DND-41 (cell line): ENCODE results near the gene RAB14.

Experiments used
- ATAC-seq: fragments of 200-7000 bp; cut with Tn5 transposase; 3 replicates; pipeline ENCODE4 v1.9.1; 2021; ENCODE audit warnings: low read depth; ENCODE audit not compliant: insufficient read depth
- DNase-seq: peaks from one replicate; pipeline ENCODE4 v3.0.0-alpha.2; 2020
- H2AFZ ChIP-seq: 2 replicates; pipeline ENCODE4 v1.6.0; 2012; ENCODE audit warnings: low read depth, low read length
- H3K27ac ChIP-seq: 2 replicates; pipeline ENCODE4 v1.5.1; 2012; ENCODE audit warnings: low read length, inconsistent platforms
- H3K27me3 ChIP-seq: fragments of 200-600 bp; sonication (generic); 2 replicates; pipeline ENCODE4 v1.6.0; 2012; ENCODE audit warnings: low read length, mild to moderate bottlenecking, inconsistent platforms; ENCODE audit not compliant: insufficient read depth, poor library complexity
- H3K36me3 ChIP-seq: 2 replicates; pipeline ENCODE4 v1.5.1; 2012; ENCODE audit warnings: low read length, inconsistent platforms; ENCODE audit not compliant: insufficient read depth
- H3K4me1 ChIP-seq: 2 replicates; pipeline ENCODE4 v1.5.1; 2012; ENCODE audit warnings: mild to moderate bottlenecking, low read length; ENCODE audit not compliant: insufficient read depth
- H3K4me2 ChIP-seq: 2 replicates; pipeline ENCODE4 v1.6.0; 2012; ENCODE audit warnings: mild to moderate bottlenecking, moderate library complexity, low read length, inconsistent platforms; ENCODE audit not compliant: insufficient read depth
- H3K4me3 ChIP-seq, 2 experiments: fragments of 200-600 bp in 1 of 2; shearing (Covaris generic) in 1 of 2; 2 replicates each; pipeline ENCODE4 v1.5.1; 2012 to 2016; ENCODE audit warnings: inconsistent platforms in 2 of 2, low read length in 2 of 2, mild to moderate bottlenecking in 2 of 2, low read depth in 1 of 2, moderate library complexity in 1 of 2
- H3K79me2 ChIP-seq: 2 replicates; pipeline ENCODE4 v1.6.0; 2012; ENCODE audit warnings: low read length, inconsistent platforms; ENCODE audit not compliant: insufficient read depth
- H3K9ac ChIP-seq: 2 replicates; pipeline ENCODE4 v1.6.0; 2012; ENCODE audit warnings: low read depth, mild to moderate bottlenecking, inconsistent platforms, low read length, moderate library complexity
- H3K9me3 ChIP-seq: 2 replicates; pipeline ENCODE4 v1.5.1; 2012; ENCODE audit warnings: low read length, moderate library complexity, mild to moderate bottlenecking, inconsistent platforms; ENCODE audit not compliant: insufficient read depth, severe bottlenecking
- H4K20me1 ChIP-seq: 2 replicates; pipeline ENCODE4 v1.6.0; 2012; ENCODE audit warnings: low read length; ENCODE audit not compliant: insufficient read depth
- EZH2 ChIP-seq: IDR thresholded peaks from 3 replicates; pipeline ENCODE4 v1.6.1; 2012; ENCODE audit warnings: borderline replicate concordance, low read depth, mild to moderate bottlenecking, moderate library complexity, low read length, inconsistent platforms; ENCODE audit not compliant: severe bottlenecking
- TF ChIP-seq, protein P1 (sequence below): IDR thresholded peaks from 2 replicates; pipeline ENCODE4 v1.5.1; 2012; ENCODE audit warnings: borderline replicate concordance, low read length, moderate library complexity, mild to moderate bottlenecking; ENCODE audit not compliant: poor library complexity, severe bottlenecking; ENCODE audit errors: extremely low read depth

RAB14 gene

DNA sequence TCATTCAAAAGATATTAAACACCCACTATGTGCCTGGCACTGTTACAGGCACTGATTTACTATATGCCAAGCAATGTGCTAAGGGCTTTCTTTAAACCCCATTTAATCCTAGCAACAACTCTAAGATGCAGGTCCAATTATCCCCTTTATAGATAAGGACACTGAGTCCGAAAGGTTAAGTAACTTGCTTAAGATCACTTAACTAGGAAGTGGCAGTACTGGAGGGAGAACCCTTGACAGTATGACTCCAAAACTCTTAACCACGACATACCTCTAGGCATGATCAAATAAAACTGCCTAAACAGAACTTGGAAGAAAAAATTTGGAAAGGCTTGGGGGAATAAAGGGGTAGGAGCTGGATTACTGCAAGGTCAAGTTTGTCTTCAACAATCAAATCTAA is 1.7 kb downstream of the RAB14 start:
- no peak for TF ChIP-seq EZH2
- TF ChIP-seq, protein P1, sequence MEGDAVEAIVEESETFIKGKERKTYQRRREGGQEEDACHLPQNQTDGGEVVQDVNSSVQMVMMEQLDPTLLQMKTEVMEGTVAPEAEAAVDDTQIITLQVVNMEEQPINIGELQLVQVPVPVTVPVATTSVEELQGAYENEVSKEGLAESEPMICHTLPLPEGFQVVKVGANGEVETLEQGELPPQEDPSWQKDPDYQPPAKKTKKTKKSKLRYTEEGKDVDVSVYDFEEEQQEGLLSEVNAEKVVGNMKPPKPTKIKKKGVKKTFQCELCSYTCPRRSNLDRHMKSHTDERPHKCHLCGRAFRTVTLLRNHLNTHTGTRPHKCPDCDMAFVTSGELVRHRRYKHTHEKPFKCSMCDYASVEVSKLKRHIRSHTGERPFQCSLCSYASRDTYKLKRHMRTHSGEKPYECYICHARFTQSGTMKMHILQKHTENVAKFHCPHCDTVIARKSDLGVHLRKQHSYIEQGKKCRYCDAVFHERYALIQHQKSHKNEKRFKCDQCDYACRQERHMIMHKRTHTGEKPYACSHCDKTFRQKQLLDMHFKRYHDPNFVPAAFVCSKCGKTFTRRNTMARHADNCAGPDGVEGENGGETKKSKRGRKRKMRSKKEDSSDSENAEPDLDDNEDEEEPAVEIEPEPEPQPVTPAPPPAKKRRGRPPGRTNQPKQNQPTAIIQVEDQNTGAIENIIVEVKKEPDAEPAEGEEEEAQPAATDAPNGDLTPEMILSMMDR, result no peak
- Histone ChIP-seq H3K79me2 (peaks cover 74% of the 10 kb centered on the region), H3K4me2 (peak overlapping the region; percentile 96), H3K4me3 (peak overlapping the region; percentile 72 to 84; a peak in 3 of 4 replicates), H3K4me1 (peaks cover 42% of the 10 kb centered on the region), H3K27ac (no peak overlapping the region), H3K27me3 (no peaks in the 10 kb centered on the region), H2AFZ (no peak overlapping the region), H4K20me1 (peaks cover 58% of the 10 kb centered on the region), H3K9ac (peak overlapping the region; percentile 95), H3K36me3 (no peaks in the 10 kb centered on the region; the same call in 1 of the 2 replicates), H3K9me3 (no peaks in the 10 kb centered on the region)
- DNase-seq (no peak), ATAC-seq (no peak)

DNA sequence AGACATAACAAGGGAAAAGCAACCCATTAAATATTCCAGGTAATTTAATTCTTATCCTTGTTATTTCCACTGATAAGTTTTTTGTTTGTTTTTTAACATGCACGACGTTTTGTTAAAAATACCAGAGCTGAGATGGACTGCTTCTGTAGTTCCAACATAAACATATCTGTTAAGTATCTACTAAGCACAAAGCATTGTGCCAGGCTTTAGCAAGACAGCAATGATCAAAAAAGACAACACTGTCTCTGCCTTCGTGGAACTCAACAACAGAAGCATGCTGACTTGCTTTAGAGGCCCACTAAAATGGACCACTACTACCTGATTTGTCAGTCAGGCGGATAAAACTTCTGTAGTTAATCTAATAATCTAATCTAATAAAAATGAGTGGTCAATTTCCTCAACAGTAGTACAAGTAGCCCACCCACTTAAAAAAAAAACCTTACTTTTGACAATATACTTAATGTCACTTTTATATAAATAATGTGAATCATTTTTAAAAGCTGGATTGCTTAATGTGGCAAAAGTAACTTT is 3.1 kb downstream of the RAB14 start:
- peaks cover 88% of the 10 kb centered on the region for H3K79me2 ChIP-seq
- no peaks in the 10 kb centered on the region for H3K27me3 ChIP-seq
- ATAC-seq (no peak), DNase-seq (no peak)
- no peak for TF ChIP-seq EZH2
- TF ChIP-seq, protein P1, result no peak
- no peak overlapping the region for H2AFZ ChIP-seq
- peaks cover 67% of the 10 kb centered on the region for H4K20me1 ChIP-seq
- peak overlapping the region; percentile 96 for H3K4me2 ChIP-seq
- H3K9ac ChIP-seq, result no peak overlapping the region; the same call in 1 of the 2 replicates
- no peaks in the 10 kb centered on the region for H3K9me3 ChIP-seq
- no peak overlapping the region for H3K27ac ChIP-seq
- peaks cover 42% of the 10 kb centered on the region for H3K4me1 ChIP-seq
- peak overlapping the region in 1 of 2 experiments; percentile 33; a peak in 1 of 4 replicates for H3K4me3 ChIP-seq
- no peaks in the 10 kb centered on the region; the same call in 1 of the 2 replicates for H3K36me3 ChIP-seq

DNA sequence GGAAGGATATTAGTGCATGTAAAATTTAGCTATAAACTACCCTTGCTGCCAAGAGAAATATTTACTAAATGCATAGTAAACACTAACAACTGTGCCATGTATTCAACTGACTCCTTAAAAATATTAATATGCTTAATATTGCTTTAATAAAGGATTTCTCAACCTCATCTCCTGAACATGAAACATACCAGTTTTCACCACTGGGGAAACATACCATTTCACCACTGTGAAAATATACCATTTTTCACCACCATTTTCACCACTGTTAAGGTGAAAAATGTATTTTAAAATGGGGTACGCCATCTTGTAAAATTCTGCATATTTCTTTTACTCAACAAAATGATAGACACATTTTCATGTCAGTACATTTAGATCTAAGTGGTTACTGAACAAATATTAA is 4.5 kb downstream of the RAB14 start:
- H3K4me2 ChIP-seq, result peak overlapping the region; percentile 96; the same call in 1 of the 2 replicates
- H3K27ac ChIP-seq, result no peak overlapping the region
- H2AFZ ChIP-seq, result no peak overlapping the region
- TF ChIP-seq, protein P1, result no peak
- TF ChIP-seq EZH2, result no peak
- no peaks in the 10 kb centered on the region for H3K27me3 ChIP-seq
- H4K20me1 ChIP-seq, result peaks cover 72% of the 10 kb centered on the region
- no peaks in the 10 kb centered on the region for H3K9me3 ChIP-seq
- H3K9ac ChIP-seq, result no peak overlapping the region
- no peak for DNase-seq
- peaks cover 98% of the 10 kb centered on the region for H3K79me2 ChIP-seq
- H3K4me1 ChIP-seq, result peaks cover 38% of the 10 kb centered on the region
- no peaks in the 10 kb centered on the region; the same call in 1 of the 2 replicates for H3K36me3 ChIP-seq
- no peak overlapping the region for H3K4me3 ChIP-seq
- no peak for ATAC-seq
